ENCODE measurements around the gene PTRH1. TPM values are rescaled to one million over a fixed set of nuclear protein-coding genes. Genes with fewer than 3 reads are reported as not detected.

The PTRH1 gene
- total RNA-seq, 2 donors from 2014 or later: 6.6 to 6.7 TPM

GRCh38 chr9:127733614-127734013 is 18.2 kb upstream of the PTRH1 start:
- Mint-ChIP-seq H3K4me3 (peak overlapping the region; percentile 25), H3K36me3 (ENCODE audit: low read depth) (peaks cover 3% of the 10 kb centered on the region), H3K27me3 (no peaks in the 10 kb centered on the region), H3K4me1 (peaks cover 14% of the 10 kb centered on the region), H3K27ac (peak overlapping the region; percentile 37)
- H3K9me3 ChIP-seq (ENCODE audit: control insufficient read depth, low read length, poor library complexity, severe bottlenecking): no peaks in the 10 kb centered on the region
- ATAC-seq (no peak), DNase-seq (no peak)

- DNase-seq (no peak), ATAC-seq (no peak)
- H3K4me1 Mint-ChIP-seq: peaks cover 14% of the 10 kb centered on the region
- H3K27ac Mint-ChIP-seq: no peak overlapping the region
- no peaks in the 10 kb centered on the region for H3K36me3 Mint-ChIP-seq (ENCODE audit: low read depth)
- H3K4me3 Mint-ChIP-seq: no peak overlapping the region
- H3K9me3 ChIP-seq (ENCODE audit: control insufficient read depth, low read length, poor library complexity, severe bottlenecking): no peaks in the 10 kb centered on the region
- H3K27me3 Mint-ChIP-seq: no peaks in the 10 kb centered on the region
Observed at GRCh38 chr9:127732444-127732843, 17.0 kb upstream of the PTRH1 start.

- no peaks in the 10 kb centered on the region for H3K9me3 ChIP-seq (ENCODE audit: control insufficient read depth, low read length, poor library complexity, severe bottlenecking)
- peak overlapping the region; percentile 43 for H3K27ac Mint-ChIP-seq
- DNase-seq (no peak), ATAC-seq (no peak)
- peaks cover 14% of the 10 kb centered on the region for H3K4me1 Mint-ChIP-seq
- no peaks in the 10 kb centered on the region for H3K36me3 Mint-ChIP-seq (ENCODE audit: low read depth)
- H3K27me3 Mint-ChIP-seq: no peaks in the 10 kb centered on the region
- H3K4me3 Mint-ChIP-seq: no peak overlapping the region
Observed at GRCh38 chr9:127731938-127732337, 16.5 kb upstream of the PTRH1 start.

- no peak overlapping the region for H3K4me3 Mint-ChIP-seq
- ATAC-seq: no peak
- no peaks in the 10 kb centered on the region for H3K36me3 Mint-ChIP-seq (ENCODE audit: low read depth)
- H3K4me1 Mint-ChIP-seq: peaks cover 14% of the 10 kb centered on the region
- no peaks in the 10 kb centered on the region for H3K9me3 ChIP-seq (ENCODE audit: control insufficient read depth, low read length, poor library complexity, severe bottlenecking)
- peak overlapping the region; percentile 43 for H3K27ac Mint-ChIP-seq
- H3K27me3 Mint-ChIP-seq: no peaks in the 10 kb centered on the region
- DNase-seq: no peak
Observed at GRCh38 chr9:127730799-127731410, 15.4 kb upstream of the PTRH1 start.

GRCh38 chr9:127730262-127730661 is 14.8 kb upstream of the PTRH1 start:
- no peaks in the 10 kb centered on the region for H3K27me3 Mint-ChIP-seq
- ATAC-seq (no peak), DNase-seq (no peak)
- H3K27ac Mint-ChIP-seq: no peak overlapping the region
- no peak overlapping the region for H3K4me3 Mint-ChIP-seq
- H3K36me3 Mint-ChIP-seq (ENCODE audit: low read depth): no peaks in the 10 kb centered on the region
- no peaks in the 10 kb centered on the region for H3K9me3 ChIP-seq (ENCODE audit: control insufficient read depth, low read length, poor library complexity, severe bottlenecking)
- H3K4me1 Mint-ChIP-seq: peaks cover 13% of the 10 kb centered on the region

GRCh38 chr9:127729522-127730256 is 14.2 kb upstream of the PTRH1 start:
- Mint-ChIP-seq H3K4me1 (peaks cover 12% of the 10 kb centered on the region), H3K4me3 (no peak overlapping the region), H3K27ac (no peak overlapping the region), H3K27me3 (no peaks in the 10 kb centered on the region), H3K36me3 (ENCODE audit: low read depth) (no peaks in the 10 kb centered on the region)
- H3K9me3 ChIP-seq (ENCODE audit: control insufficient read depth, low read length, poor library complexity, severe bottlenecking): no peaks in the 10 kb centered on the region
- ATAC-seq (no peak), DNase-seq (no peak)

- no peak for DNase-seq
- Mint-ChIP-seq H3K4me3 (no peak overlapping the region), H3K36me3 (ENCODE audit: low read depth) (no peaks in the 10 kb centered on the region), H3K27me3 (peaks cover 4% of the 10 kb centered on the region), H3K27ac (peak overlapping the region; percentile 16), H3K4me1 (peaks cover 9% of the 10 kb centered on the region)
- H3K9me3 ChIP-seq (ENCODE audit: control insufficient read depth, low read length, poor library complexity, severe bottlenecking): no peaks in the 10 kb centered on the region
- no peak for ATAC-seq
Observed at GRCh38 chr9:127728808-127729207, 13.3 kb upstream of the PTRH1 start.

GRCh38 chr9:127726871-127727270 is 11.4 kb upstream of the PTRH1 start:
- no peaks in the 10 kb centered on the region for H3K9me3 ChIP-seq (ENCODE audit: control insufficient read depth, low read length, poor library complexity, severe bottlenecking)
- ATAC-seq: no peak
- Mint-ChIP-seq H3K36me3 (ENCODE audit: low read depth) (no peaks in the 10 kb centered on the region), H3K27me3 (peaks cover 6% of the 10 kb centered on the region), H3K4me3 (no peak overlapping the region), H3K27ac (no peak overlapping the region), H3K4me1 (peaks cover 2% of the 10 kb centered on the region)
- DNase-seq: no peak

GRCh38 chr9:127724012-127724411 is 8.5 kb upstream of the PTRH1 start:
- Mint-ChIP-seq H3K27me3 (peaks cover 6% of the 10 kb centered on the region), H3K27ac (no peak overlapping the region), H3K36me3 (ENCODE audit: low read depth) (no peaks in the 10 kb centered on the region), H3K4me3 (no peak overlapping the region), H3K4me1 (peaks cover 19% of the 10 kb centered on the region)
- no peaks in the 10 kb centered on the region for H3K9me3 ChIP-seq (ENCODE audit: control insufficient read depth, low read length, poor library complexity, severe bottlenecking)
- ATAC-seq (no peak), DNase-seq (no peak)

GRCh38 chr9:127723444-127723843 is 8.0 kb upstream of the PTRH1 start:
- no peak for DNase-seq
- Mint-ChIP-seq H3K4me1 (peaks cover 19% of the 10 kb centered on the region), H3K27ac (no peak overlapping the region)

GRCh38 chr9:127723013-127723412 is 7.5 kb upstream of the PTRH1 start:
- H3K4me3 Mint-ChIP-seq: no peak overlapping the region
- ATAC-seq (no peak), DNase-seq (no peak)
- no peaks in the 10 kb centered on the region for H3K9me3 ChIP-seq (ENCODE audit: control insufficient read depth, low read length, poor library complexity, severe bottlenecking)
- H3K27me3 Mint-ChIP-seq: peaks cover 6% of the 10 kb centered on the region
- peaks cover 19% of the 10 kb centered on the region for H3K4me1 Mint-ChIP-seq
- no peak overlapping the region for H3K27ac Mint-ChIP-seq
- H3K36me3 Mint-ChIP-seq (ENCODE audit: low read depth): no peaks in the 10 kb centered on the region

More at GRCh38 chr9:127723444-127723843, 8.0 kb upstream of the PTRH1 start:
- ATAC-seq: no peak
- H3K9me3 ChIP-seq (ENCODE audit: control insufficient read depth, low read length, poor library complexity, severe bottlenecking): no peaks in the 10 kb centered on the region
- Mint-ChIP-seq H3K27me3 (peaks cover 6% of the 10 kb centered on the region), H3K4me3 (no peak overlapping the region), H3K36me3 (ENCODE audit: low read depth) (no peaks in the 10 kb centered on the region)

- Mint-ChIP-seq H3K4me3 (no peak overlapping the region), H3K27me3 (peaks cover 6% of the 10 kb centered on the region), H3K27ac (no peak overlapping the region), H3K36me3 (ENCODE audit: low read depth) (no peaks in the 10 kb centered on the region), H3K4me1 (peaks cover 19% of the 10 kb centered on the region)
- ATAC-seq: no peak
- H3K9me3 ChIP-seq (ENCODE audit: control insufficient read depth, low read length, poor library complexity, severe bottlenecking): no peaks in the 10 kb centered on the region
- no peak for DNase-seq
Observed at GRCh38 chr9:127722055-127722745, 6.7 kb upstream of the PTRH1 start.

GRCh38 chr9:127721391-127721821 is 5.9 kb upstream of the PTRH1 start:
- Mint-ChIP-seq H3K4me3 (peak overlapping the region; percentile 58), H3K27me3 (peaks cover 6% of the 10 kb centered on the region), H3K27ac (peak overlapping the region; percentile 92), H3K36me3 (ENCODE audit: low read depth) (no peaks in the 10 kb centered on the region), H3K4me1 (peaks cover 19% of the 10 kb centered on the region)
- H3K9me3 ChIP-seq (ENCODE audit: control insufficient read depth, low read length, poor library complexity, severe bottlenecking): no peaks in the 10 kb centered on the region
- DNase-seq: no peak
- ATAC-seq: peak; percentile 54

Measured in T-helper 17 cell (primary cell).